Measurements from ENCODE around the gene ERG28.

DNA sequence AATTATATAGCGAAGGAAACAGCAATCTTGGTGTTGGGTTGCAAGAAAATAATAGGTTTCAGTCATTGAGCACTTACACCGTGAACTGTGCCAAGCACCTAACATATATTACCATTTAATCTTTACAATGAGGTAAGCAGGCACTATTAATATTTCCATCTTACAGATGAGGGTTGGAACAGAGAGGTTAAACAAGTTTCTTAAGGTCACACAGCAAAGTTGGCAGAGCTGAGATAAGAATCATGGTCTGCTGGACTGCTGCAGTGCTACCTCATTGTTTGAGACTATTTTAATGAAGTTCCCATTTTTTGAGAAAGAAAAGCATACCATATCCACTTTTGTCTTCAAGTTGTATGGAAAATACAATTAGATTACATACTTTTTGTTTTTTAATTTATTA is 1.7 kb downstream of the ERG28 start:
- TF ChIP-seq, protein P1, sequence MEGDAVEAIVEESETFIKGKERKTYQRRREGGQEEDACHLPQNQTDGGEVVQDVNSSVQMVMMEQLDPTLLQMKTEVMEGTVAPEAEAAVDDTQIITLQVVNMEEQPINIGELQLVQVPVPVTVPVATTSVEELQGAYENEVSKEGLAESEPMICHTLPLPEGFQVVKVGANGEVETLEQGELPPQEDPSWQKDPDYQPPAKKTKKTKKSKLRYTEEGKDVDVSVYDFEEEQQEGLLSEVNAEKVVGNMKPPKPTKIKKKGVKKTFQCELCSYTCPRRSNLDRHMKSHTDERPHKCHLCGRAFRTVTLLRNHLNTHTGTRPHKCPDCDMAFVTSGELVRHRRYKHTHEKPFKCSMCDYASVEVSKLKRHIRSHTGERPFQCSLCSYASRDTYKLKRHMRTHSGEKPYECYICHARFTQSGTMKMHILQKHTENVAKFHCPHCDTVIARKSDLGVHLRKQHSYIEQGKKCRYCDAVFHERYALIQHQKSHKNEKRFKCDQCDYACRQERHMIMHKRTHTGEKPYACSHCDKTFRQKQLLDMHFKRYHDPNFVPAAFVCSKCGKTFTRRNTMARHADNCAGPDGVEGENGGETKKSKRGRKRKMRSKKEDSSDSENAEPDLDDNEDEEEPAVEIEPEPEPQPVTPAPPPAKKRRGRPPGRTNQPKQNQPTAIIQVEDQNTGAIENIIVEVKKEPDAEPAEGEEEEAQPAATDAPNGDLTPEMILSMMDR (conservative IDR thresholded peaks at IDR 0.05) = no peak
- no peak for TF ChIP-seq ZFX (IDR thresholded peaks at IDR 0.05)

All from C4-2B (cell line).